OCI-LY3 (cell line): ENCODE results near the gene WWC1.

Experiments used
- CTCF ChIP-seq: fragments of 200-600, 300-600 bp; sonication (generic); IDR thresholded peaks from 2 replicates; pipeline ENCODE4 v1.5.1; 2014; ENCODE audit warnings: antibody characterized with exemption, low read length, low read depth
- EZH2phosphoT487 ChIP-seq: fragments of 200-600 bp; shearing (Covaris generic); IDR thresholded peaks from 2 replicates; pipeline ENCODE4 v1.6.1; 2018; ENCODE audit warnings: antibody characterized with exemption, mixed run types, low read depth

- no peak for TF ChIP-seq CTCF
- no peak for TF ChIP-seq EZH2phosphoT487
Measured at GRCh38 chr5:168372356-168372946, 81.0 kb downstream of the WWC1 start.
